Gastrocnemius medialis (tissue), 4 donors: ENCODE measurements around the gene VIT.

Experiments used
- POLR2A ChIP-seq, 2 donors: fragments of 450-650 bp; IDR thresholded peaks; one replicate each; pipeline ENCODE4 v1.6.1; 2017; ENCODE audit warnings: antibody characterized with exemption in 2 of 2, mild to moderate bottlenecking in 2 of 2, moderate library complexity in 2 of 2
- TF ChIP-seq, protein P1 (sequence below), 5 experiments: fragments of 450-650 bp in 3 of 5; fragments of 200-600 bp in 2 of 5; sonication (generic) in 2 of 5; IDR thresholded peaks in 4 of 5; conservative IDR thresholded peaks in 1 of 5; 1 replicate in 4 of 5; 2 replicates in 1 of 5; pipeline ENCODE4 v1.5.1; 2016 to 2019; ENCODE audit warnings: antibody characterized with exemption in 5 of 5, mild to moderate bottlenecking in 3 of 5, moderate library complexity in 3 of 5

DNA sequence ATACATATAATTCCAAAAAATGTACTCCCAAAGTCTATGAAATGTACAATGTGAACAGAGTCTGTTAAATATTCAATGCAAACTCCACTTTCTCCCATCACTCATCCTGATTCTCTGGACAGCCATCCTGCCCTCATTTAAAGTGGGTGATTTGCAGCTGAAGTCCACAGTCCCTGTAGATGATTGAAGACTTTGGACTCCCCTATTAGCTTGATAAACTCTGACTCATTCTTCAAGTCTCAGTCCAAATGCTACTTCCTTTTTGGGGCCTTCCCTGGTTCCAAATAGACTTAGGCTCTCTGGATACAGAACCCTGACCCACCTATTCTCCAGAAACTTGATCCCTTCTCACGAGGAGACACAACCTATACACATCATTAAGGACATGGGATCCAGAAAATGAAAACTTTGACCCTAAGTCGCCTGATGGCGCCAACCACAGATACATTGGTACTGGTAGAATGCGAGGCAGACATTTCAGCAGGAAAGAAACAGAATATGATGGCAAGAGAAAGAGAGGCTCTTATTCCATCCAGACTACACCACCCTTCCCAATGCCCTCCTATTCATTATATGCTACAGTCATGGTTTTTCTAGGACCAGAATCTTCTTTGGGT is 122.7 kb downstream of the VIT start:
- TF ChIP-seq, protein P1, sequence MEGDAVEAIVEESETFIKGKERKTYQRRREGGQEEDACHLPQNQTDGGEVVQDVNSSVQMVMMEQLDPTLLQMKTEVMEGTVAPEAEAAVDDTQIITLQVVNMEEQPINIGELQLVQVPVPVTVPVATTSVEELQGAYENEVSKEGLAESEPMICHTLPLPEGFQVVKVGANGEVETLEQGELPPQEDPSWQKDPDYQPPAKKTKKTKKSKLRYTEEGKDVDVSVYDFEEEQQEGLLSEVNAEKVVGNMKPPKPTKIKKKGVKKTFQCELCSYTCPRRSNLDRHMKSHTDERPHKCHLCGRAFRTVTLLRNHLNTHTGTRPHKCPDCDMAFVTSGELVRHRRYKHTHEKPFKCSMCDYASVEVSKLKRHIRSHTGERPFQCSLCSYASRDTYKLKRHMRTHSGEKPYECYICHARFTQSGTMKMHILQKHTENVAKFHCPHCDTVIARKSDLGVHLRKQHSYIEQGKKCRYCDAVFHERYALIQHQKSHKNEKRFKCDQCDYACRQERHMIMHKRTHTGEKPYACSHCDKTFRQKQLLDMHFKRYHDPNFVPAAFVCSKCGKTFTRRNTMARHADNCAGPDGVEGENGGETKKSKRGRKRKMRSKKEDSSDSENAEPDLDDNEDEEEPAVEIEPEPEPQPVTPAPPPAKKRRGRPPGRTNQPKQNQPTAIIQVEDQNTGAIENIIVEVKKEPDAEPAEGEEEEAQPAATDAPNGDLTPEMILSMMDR (IDR thresholded peaks at IDR 0.05 in 4 of 5, conservative IDR thresholded peaks at IDR 0.05 in 1 of 5) = no peak
- no peak for TF ChIP-seq POLR2A (IDR thresholded peaks at IDR 0.05)
